22Rv1 (cell line): Measurements from ENCODE around the gene RANBP1.

Source experiments
- CTCF ChIP-seq: fragments of 450-650 bp; IDR thresholded peaks from 2 replicates; pipeline ENCODE4 v1.5.1; 2017; ENCODE audit warnings: mild to moderate bottlenecking
- ZFX ChIP-seq: fragments of 450-650 bp; IDR thresholded peaks from 2 replicates; pipeline ENCODE4 v1.6.1; 2017; ENCODE audit warnings: antibody characterized with exemption, borderline replicate concordance

- TF ChIP-seq CTCF (no peak), ZFX (no peak)
These were observed 1.9 kb downstream of the RANBP1 start for GRCh38 chr22:20117633-20118299.
